Loucy (cell line): ENCODE results near the gene PTTG1IP.

Experiments
- H2AFZ ChIP-seq: fragments of 200-600 bp; sonication (generic); 2 replicates; pipeline ENCODE4 v1.6.0; 2016; ENCODE audit warnings: antibody characterized with exemption, mild to moderate bottlenecking, low read length, moderate library complexity
- H3F3A ChIP-seq: fragments of 200-600 bp; 2 replicates; pipeline ENCODE4 v1.6.0; 2016; ENCODE audit warnings: antibody characterized with exemption, low read depth, mild to moderate bottlenecking
- H3K27me3 ChIP-seq: fragments of 200-600 bp; sonication (generic); 2 replicates; pipeline ENCODE4 v1.6.1; 2014; ENCODE audit warnings: low read length, mild to moderate bottlenecking; ENCODE audit not compliant: insufficient read depth, poor library complexity, severe bottlenecking
- H3K36me3 ChIP-seq: fragments of 200-600 bp; sonication (generic); 2 replicates; pipeline ENCODE4 v1.6.1; 2016; ENCODE audit warnings: low read length; ENCODE audit not compliant: insufficient read depth
- H3K4me1 ChIP-seq: fragments of 200-600 bp; sonication (generic); 2 replicates; pipeline ENCODE4 v1.5.1; 2014; ENCODE audit warnings: low read length, mild to moderate bottlenecking; ENCODE audit not compliant: insufficient read depth, poor library complexity, severe bottlenecking
- H3K4me2 ChIP-seq: fragments of 200-600 bp; sonication (generic); 2 replicates; pipeline ENCODE4 v1.6.0; 2014; ENCODE audit warnings: antibody characterized with exemption, low read length, low read depth, mild to moderate bottlenecking; ENCODE audit not compliant: poor library complexity, severe bottlenecking
- H3K4me3 ChIP-seq: fragments of 200-600 bp; sonication (generic); 2 replicates; pipeline ENCODE4 v1.5.1; 2014; ENCODE audit warnings: low read length, mild to moderate bottlenecking, mixed read lengths; ENCODE audit not compliant: poor library complexity, severe bottlenecking
- H3K79me2 ChIP-seq: fragments of 200-600 bp; sonication (generic); 2 replicates; pipeline ENCODE4 v1.6.1; 2014; ENCODE audit warnings: low read length; ENCODE audit not compliant: insufficient read depth
- H3K9ac ChIP-seq: fragments of 200-600 bp; sonication (generic); 2 replicates; pipeline ENCODE4 v1.6.0; 2014; ENCODE audit warnings: mild to moderate bottlenecking, low read depth, low read length, moderate library complexity; ENCODE audit not compliant: poor library complexity, severe bottlenecking
- H3K9me2 ChIP-seq: fragments of 200-600 bp; sonication (generic); replicated peaks from 2 replicates; pipeline ENCODE4 v1.6.1; 2016; ENCODE audit warnings: low read depth, low read length, mixed read lengths
- H3K9me3 ChIP-seq: fragments of 200-600 bp; sonication (generic); 2 replicates; pipeline ENCODE4 v1.6.1; 2014; ENCODE audit warnings: mild to moderate bottlenecking, antibody characterized with exemption, low read length, low read depth; ENCODE audit not compliant: insufficient read depth
- H4K20me1 ChIP-seq: fragments of 200-600 bp; sonication (generic); 2 replicates; pipeline ENCODE4 v1.6.0; 2014; ENCODE audit warnings: antibody characterized with exemption, low read length, mild to moderate bottlenecking; ENCODE audit not compliant: insufficient read depth, poor library complexity, severe bottlenecking
- EZH2phosphoT487 ChIP-seq: fragments of 200-600 bp; IDR thresholded peaks from 2 replicates; pipeline ENCODE4 v1.6.1; 2018; ENCODE audit warnings: antibody characterized with exemption, mild to moderate bottlenecking, moderate library complexity, borderline replicate concordance
- TF ChIP-seq, protein P1 (sequence below): fragments of 200-600 bp; sonication (generic); conservative IDR thresholded peaks from 2 replicates; pipeline ENCODE4 v1.5.1; 2014; ENCODE audit warnings: mild to moderate bottlenecking, antibody characterized with exemption, low read length

The PTTG1IP gene

DNA sequence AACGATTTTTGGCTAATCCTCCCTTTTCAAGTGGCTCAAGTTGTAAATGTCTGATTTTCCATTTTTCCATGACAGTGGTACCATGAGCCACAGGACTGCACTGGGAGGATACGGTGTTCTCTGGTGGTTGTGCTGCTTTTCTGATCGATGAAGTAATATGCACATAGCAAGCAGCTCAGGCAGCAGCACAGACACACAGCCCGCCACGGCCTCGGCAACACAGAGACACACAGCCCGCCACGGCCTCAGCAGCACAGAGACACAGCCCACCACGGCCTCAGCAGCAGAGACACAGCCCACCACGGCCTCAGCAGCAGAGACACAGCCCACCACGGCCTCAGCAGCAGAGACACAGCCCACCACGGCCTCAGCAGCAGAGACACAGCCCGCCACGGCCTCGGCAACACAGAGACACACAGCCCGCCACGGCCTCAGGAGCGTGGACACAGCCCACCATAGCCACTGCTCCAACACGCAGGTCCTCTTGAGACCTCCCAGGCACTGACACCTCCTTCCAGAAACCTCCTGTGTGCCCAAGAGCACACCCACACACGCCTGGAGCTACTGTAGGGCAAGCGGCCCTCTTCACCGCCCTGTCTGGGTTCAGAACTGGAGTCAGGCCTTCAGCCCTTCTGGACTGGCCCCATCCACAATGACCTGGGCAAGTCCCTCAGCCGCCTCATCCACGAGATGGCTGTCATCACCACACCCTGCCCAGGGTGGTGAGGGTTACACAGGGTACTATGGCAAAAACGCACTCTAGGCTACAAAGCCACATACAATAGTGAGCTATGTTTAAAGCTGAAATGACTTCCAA is 10.4 kb downstream of the PTTG1IP start:
- Histone ChIP-seq H3K27me3 (no peaks in the 10 kb centered on the region), H3K36me3 (peaks cover 80% of the 10 kb centered on the region), H2AFZ (no peak overlapping the region), H3K4me1 (peaks cover 30% of the 10 kb centered on the region), H3K79me2 (peaks cover 98% of the 10 kb centered on the region), H3K9me2 (no peaks in the 10 kb centered on the region), H3K9ac (no peak overlapping the region), H3K4me2 (no peak overlapping the region), H4K20me1 (peaks cover 73% of the 10 kb centered on the region), H3F3A (no peaks in the 10 kb centered on the region), H3K4me3 (no peak overlapping the region), H3K9me3 (no peaks in the 10 kb centered on the region)
- TF ChIP-seq EZH2phosphoT487: no peak
- TF ChIP-seq, protein P1, sequence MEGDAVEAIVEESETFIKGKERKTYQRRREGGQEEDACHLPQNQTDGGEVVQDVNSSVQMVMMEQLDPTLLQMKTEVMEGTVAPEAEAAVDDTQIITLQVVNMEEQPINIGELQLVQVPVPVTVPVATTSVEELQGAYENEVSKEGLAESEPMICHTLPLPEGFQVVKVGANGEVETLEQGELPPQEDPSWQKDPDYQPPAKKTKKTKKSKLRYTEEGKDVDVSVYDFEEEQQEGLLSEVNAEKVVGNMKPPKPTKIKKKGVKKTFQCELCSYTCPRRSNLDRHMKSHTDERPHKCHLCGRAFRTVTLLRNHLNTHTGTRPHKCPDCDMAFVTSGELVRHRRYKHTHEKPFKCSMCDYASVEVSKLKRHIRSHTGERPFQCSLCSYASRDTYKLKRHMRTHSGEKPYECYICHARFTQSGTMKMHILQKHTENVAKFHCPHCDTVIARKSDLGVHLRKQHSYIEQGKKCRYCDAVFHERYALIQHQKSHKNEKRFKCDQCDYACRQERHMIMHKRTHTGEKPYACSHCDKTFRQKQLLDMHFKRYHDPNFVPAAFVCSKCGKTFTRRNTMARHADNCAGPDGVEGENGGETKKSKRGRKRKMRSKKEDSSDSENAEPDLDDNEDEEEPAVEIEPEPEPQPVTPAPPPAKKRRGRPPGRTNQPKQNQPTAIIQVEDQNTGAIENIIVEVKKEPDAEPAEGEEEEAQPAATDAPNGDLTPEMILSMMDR: no peak

DNA sequence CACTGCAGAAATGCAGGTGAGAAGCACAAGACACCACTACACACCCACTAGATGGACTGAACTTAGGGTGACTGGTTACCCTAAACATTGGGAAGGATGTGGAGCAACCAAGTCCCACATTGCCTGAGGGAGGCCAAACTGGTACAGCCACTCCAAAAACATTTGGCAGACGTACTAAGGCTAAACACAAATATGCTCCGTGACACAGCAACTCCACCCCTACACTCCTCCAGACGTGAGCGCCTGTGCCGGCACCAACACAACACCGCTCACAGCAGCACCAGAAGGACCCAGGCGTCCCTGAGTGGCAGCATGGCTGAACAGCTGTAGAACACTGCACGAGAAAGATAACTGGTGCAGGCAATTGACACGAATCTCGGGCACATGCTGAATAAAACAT is 14.7 kb downstream of the PTTG1IP start:
- no peak overlapping the region for H3K4me3 ChIP-seq
- no peaks in the 10 kb centered on the region for H3K27me3 ChIP-seq
- no peak for TF ChIP-seq EZH2phosphoT487
- TF ChIP-seq, protein P1: no peak
- no peaks in the 10 kb centered on the region for H3K9me3 ChIP-seq
- peaks cover 96% of the 10 kb centered on the region; the same call in 1 of the 2 replicates for H3K36me3 ChIP-seq
- no peaks in the 10 kb centered on the region for H3F3A ChIP-seq
- H2AFZ ChIP-seq: no peak overlapping the region
- H3K9ac ChIP-seq: no peak overlapping the region
- peaks cover 63% of the 10 kb centered on the region for H4K20me1 ChIP-seq
- H3K79me2 ChIP-seq: peaks cover 92% of the 10 kb centered on the region
- H3K4me1 ChIP-seq: no peaks in the 10 kb centered on the region
- no peak overlapping the region for H3K4me2 ChIP-seq
- no peaks in the 10 kb centered on the region for H3K9me2 ChIP-seq

DNA sequence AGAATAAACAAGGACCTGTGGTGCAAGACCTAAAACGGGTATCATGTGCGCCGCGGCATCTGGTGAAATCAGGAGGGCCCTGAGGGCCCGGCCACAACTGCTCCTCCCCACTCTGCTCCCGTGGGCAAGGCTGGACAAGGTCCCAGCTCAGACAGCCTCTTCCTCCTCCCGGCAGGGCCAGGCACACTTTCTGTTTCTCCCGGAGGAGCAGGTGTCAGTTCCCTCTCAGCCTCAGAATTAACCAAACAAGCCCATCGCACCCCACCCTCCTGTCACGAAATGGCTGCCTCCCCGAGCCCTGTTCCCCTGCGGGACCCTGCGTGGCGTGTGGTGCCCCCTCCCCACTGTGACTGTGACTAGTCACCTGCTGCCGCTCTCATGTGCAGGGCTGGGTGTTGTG is 15.2 kb downstream of the PTTG1IP start:
- TF ChIP-seq EZH2phosphoT487: no peak
- TF ChIP-seq, protein P1: no peak
- Histone ChIP-seq H3K9ac (no peak overlapping the region), H3K4me3 (no peak overlapping the region), H3F3A (no peaks in the 10 kb centered on the region), H3K36me3 (peaks cover 95% of the 10 kb centered on the region; the same call in 1 of the 2 replicates), H3K9me3 (no peaks in the 10 kb centered on the region), H3K9me2 (no peaks in the 10 kb centered on the region), H3K27me3 (no peaks in the 10 kb centered on the region), H2AFZ (no peak overlapping the region), H3K4me2 (no peak overlapping the region), H3K79me2 (peaks cover 92% of the 10 kb centered on the region), H4K20me1 (peaks cover 59% of the 10 kb centered on the region), H3K4me1 (no peaks in the 10 kb centered on the region)
